GM21390 (cell line): Measurements from ENCODE around the gene PARVG.
"Not testable (repeated sequence)": the region's sequence is repeated elsewhere in the genome, so short reads cannot be mapped to it uniquely, and the experiment has no call there.

Experiments used
- ATAC-seq: cut with Tn5 transposase; IDR thresholded peaks from one replicate; pipeline ENCODE4 v1.9.1; 2021; ENCODE audit not compliant: unreplicated experiment

Gene PARVG

GRCh38 chr22:44237290-44237689 is 56.6 kb downstream of the PARVG start:
- no peak for ATAC-seq

DNA sequence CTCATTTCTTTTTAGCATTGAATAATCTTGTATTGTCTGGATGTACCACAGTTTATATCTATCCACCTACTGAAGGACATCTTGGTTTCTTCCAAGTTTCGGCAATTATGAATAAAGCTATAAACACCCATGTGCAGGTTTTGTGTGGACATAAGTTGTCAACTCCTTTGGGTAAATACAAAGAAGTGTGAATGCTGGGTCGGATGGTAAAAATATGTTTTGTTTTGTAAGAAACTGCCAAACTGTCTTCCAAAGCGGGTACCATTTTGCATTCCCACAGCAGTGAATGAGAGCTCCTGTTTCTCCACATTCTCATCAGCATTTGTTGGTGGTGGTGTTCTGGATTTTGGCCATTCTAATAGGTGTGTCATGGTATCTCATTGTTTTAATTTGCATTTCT is 60.4 kb downstream of the PARVG start:
- not testable (repeated sequence) for ATAC-seq

DNA sequence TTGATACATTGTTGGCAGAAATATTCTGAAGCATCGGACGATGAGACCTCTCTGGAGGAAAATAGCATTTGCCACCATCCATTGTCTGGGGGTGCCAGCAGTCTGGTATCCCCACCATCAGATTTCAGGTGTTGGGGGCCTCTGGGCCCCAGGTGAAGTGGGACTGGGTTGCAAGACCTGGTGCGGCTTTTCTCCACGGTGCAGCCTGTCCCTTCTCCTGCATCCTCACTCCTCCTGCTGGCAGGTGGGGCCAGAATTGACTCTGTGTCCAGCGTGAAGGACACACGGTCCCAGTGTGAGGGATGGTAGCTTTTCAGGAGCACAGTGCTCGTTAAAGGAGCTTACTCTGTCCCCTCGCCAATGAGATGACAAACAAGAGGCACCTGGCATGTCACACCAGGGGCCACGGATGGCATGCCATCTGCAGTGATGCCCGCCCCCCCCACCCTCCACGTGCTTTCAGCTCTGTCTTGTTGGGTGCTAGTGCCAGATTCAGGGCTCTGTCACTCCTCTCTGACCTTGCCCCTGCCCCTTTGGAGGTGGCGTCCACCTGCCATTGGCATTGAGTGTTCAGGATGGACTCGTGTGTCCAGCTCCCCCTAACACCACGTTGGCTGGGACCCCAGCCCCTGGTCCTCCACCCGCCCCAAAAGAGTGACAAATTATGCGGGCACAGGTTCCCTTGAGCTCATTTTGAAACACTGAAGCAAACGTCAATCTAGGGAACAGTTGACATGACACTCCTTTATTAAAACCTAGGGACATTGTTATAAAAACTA is 62.4 kb downstream of the PARVG start:
- no peak for ATAC-seq

DNA sequence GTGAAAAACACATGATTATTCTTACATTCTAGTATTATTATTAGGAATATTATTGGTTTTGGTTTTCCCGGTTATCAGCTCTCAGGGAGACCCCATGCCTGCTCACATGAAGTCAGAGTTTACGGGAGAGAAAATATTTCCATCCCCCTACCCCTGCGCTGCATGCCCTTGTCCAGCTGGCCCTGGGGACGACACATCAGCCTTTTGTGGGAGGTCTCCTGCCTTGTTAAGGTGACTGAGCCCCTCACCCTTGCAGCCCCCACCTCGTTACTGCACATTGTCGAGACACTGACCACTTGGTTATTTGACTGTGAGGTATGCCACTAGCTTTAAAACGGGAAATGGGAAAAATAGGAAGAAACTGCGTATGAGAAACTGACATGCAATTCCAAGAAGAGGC is 63.0 kb downstream of the PARVG start:
- no peak for ATAC-seq

DNA sequence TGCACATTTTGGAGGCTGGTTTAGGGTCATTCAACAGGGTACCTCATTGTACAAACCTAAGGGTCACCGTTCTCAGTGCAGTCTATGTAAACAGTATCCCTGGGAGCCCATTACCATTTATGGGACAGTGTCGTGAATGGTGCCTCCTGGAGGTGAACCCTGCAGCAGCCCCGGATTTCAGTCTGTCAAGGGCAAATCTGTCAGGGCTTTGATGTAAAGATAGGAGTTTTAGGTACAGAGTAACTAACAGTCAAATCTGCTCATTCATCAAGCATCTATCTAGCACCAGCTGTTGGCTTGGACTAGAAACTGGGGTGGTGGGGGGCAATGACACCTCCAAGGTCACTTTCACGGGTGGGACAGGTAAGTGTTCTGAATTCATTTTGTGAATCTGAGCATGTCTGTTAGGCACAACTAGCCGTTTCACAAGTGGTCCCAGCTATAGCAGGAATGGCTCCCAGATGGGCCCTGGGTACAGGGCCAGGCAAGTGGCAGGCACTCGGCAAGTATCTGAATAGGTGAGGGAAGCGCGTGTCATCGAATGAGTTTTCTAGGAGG is 63.6 kb downstream of the PARVG start:
- ATAC-seq = no peak

DNA sequence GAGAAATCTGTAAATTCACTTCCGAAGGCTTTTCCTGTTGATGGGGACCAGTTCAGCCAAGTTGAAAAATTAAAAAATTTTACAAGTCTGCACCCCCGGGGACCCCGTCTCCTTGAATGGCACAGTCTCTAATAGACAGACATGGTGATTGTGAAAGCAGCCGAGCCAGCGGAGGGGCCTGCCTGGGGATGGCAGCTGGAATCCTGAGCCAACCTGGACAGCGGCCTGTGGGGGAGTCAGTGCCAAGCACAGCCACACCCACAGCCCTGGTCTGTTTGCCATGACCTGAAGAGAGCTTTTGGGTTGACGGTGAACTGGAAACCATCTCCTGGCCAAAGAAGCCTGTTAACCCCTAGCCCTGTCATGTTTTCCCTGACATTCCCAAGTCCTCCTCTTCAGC is 64.7 kb downstream of the PARVG start:
- ATAC-seq = no peak

DNA sequence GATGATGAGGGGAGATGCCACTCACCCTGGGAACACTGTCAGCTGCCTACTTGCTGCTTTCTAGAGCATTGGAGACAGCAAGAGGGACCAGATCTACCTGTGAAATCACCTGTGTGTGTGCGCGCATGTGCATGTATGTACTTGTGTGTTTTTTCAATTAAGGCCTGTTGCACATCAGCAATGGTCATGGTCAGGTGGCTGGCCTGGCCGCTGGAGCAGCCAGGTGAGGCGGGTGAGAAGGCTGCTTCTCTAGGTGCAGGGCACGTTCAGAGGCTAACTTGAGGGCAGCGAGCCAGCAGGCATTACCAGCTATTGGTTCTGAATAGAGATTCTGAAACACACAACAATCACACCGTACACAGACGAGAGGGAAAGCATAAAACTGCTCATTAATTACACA is 65.1 kb downstream of the PARVG start:
- no peak for ATAC-seq

DNA sequence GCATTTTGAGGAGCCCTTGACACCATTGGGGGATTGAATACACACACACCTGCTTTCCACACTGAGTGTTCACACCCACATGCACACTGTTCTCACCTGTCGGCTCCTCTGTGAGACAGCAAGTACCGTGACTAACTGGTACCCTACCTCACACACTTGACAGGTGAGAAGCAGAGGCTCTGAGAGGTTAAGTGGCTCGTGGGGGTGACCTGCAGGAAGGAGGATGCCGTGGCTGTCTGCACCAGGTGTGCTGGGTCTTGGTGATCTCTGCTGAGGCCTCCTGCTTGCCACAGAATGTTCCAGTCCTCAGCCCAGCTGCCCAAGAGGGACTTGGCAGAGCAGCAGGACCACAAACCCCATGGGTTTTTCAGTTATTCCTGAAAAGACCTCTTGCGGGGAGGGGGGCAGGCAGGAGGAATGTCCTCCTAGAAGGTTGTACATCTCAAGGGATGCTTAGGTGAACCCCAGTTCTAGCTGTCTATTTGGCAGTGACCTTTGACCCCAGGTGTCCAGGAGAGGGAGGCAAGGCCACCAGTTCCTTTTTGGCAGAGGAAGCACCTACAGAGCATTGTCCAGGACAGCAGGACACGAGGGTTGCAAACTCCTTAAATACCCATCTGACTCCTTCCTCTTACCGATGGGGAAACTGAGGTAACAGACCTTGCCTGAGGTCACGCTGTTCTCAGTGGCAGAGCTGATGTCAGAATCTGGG is 66.0 kb downstream of the PARVG start:
- ATAC-seq = no peak

DNA sequence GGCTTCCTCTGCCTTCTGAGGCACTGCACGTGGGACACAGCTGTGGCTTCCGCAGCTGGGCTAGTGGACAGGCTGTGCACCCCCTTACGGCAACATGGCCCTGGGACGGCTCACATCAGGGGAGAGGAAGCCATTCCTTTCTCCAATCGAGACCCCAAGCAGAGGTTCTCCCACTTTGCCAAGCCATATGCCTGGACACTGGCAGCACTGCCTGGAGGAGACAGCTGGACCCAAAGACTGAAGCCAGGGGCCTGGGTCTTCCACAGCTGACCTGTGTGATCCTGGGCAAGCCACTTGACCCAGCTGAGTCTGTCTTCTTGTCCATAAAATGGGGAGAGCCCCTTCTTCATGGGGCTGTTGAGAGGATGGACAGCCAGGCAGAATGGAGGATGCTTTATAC is 66.6 kb downstream of the PARVG start:
- ATAC-seq = no peak

DNA sequence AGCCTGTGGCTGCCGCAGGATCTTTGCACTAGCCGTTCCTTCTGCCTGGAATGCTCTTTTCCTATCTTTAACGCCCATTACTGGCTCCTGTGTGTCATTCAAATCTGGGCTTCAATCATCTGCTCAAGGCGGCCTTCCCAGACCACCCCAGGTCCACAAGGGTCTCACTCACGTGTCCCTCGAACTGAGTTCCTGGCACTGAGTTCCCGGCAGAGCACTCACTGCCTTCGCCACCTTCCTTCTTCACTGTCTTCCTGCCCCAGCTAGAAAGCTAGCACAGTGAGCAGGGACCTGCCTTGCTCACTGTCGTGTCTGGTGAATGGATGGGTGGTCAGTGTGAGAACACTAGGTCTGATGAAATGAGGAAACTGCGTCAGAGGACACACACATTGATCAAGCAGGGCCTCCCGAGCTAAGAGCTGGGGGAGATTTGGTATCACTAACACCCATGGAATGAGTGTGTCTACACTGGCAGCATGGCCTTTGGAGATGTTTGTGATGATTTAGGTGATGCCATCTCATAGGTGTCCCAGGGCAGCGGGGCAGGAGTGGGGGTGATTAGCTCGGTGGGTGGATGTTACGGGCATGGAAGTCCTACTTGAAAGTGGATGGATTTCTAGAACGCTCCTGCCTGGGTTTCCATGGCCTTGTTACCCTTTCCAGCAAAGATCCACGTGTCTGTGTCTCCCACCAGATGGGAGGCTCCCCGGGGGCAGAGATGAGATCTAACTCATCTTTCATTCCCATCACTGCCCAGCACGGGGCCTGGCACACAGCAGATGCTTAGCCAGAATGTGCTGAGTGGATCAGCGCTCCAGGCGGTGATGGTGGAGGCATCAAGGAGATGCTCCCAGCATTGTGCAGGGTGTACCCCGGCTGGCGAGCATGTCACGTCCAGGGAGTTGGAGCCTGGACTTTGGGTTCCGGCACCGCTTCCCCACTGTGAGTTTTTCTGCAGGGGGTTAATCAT is 67.5 kb downstream of the PARVG start:
- ATAC-seq = no peak

- no peak for ATAC-seq
These were observed 68.2 kb downstream of the PARVG start for GRCh38 chr22:44248926-44249325.

DNA sequence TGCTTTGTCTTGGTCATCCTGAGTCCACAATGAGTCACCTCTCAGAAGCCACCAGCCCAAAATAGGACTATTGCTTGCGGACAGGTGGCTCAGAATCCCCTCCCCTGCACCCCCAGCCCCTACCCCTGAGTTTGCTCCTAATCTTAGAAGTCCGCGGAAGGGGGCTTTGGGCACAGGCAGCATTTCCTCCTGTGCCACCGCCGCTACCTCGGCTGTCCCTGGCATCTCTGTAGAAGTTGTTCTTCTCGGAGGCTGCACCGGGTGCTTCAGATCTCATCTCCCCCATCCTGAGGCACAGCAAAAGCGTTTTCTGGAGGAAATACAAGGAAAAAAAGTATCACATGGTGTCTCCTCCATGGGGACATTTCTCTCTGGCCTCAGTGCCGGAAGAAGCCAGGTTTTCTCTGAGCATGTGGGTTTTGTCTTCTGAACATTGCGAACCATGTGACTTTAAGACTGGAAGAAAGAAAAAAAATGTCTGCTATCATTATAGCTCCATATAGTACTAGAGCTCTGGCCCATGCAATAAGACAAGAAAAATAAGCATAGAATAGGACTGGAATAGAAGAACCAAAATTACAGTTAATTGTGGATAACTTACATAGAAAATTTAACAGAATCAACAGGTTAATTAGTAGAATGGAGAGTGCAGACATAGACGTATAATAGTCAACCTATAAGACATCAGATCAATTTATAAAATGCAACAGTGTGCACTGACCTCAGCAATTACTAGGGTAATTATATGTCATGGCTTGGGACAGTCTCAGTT is 68.8 kb downstream of the PARVG start:
- no peak for ATAC-seq

DNA sequence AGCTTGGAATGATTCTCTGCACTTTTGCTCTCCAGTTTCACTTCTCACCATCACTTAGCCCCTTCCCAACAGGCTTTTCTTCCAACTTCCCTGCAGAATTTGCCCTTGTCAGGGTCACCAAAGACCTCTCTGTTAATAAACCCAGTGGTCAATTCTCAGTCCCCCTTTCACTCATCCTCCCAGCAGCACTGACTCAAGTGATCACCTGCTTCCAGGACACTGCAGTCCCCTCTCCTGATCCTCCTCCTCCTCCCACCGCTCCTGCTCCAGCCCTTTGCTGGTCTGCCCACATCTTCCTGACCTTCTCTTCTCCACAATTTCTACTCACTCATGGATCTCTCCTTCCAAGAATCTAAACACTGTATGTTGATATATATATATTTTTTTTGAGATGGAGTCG is 74.1 kb downstream of the PARVG start:
- no peak for ATAC-seq

DNA sequence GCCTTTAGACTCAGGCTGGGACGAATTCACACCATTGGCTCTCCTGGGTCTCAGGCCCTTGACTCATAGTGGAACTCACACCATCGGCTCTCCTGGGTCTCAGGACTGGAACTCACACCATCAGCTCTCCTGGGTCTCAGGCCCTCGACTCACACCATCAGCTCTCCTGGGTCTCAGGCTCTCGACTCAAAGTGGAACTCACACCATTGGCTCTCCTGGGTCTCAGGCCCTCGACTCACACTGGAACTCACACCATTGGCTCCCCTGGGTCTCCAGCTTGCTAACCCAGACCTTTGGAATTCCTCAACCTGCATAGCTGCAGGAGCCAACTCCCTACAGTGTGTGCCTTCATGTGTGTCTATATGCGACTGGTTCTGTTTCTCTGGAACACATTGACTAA is 75.4 kb downstream of the PARVG start:
- no peak for ATAC-seq

- no peak for ATAC-seq
These were observed 76.1 kb downstream of the PARVG start for GRCh38 chr22:44256556-44257485.
